ENCODE data around the gene MT1A. TPM values are rescaled to one million over a fixed set of nuclear protein-coding genes. Genes with fewer than 3 reads are reported as not detected.

The MT1A gene
- total RNA-seq, 4 donors from 2014 or later = 3.7 to 23.3 (median 11.2) TPM

- H3K4me3 ChIP-seq (ENCODE audit: low read depth, poor library complexity, severe bottlenecking) = no peak overlapping the region
- TF ChIP-seq POLR2A (IDR thresholded peaks at IDR 0.05) = no peak
- TF ChIP-seq CTCF (IDR thresholded peaks at IDR 0.05) = no peak
- WGBS, 2 donors = 42 to 49% methylated on average over 4 of the region's 4 CpGs
- DNase-seq (ENCODE audit: low spot score in 2 of 2) = no peak
- intact Hi-C loops (cut with DNase I; ENCODE audit: low total_unique reads) = loop anchor here (10.0 kb wide), 1 partner anchor 80 kb away; the partner anchor contains the start of gene MT2A
Observed at GRCh38 chr16:56684926-56685590, 46.6 kb downstream of the MT1A start.

DNA sequence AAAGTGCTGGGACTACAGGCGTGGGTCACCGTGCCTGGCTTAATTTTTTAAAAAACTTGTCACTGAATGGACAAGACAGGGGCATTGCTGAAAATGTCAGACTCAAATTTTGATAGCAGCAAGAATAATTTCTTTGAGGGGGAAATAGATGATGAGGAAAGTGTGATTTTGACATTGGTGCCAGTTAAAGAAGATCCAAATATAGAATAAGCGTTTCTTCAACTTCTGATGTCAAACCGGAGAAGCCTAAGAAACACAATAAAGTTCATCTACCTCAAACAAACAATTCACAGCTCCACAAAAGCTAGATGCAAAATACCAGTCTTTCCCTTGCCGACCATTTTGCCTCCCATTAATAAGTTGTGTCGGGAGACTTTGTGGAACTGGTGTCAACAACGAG is 48.3 kb downstream of the MT1A start:
- DNase-seq (ENCODE audit: low spot score in 2 of 2) = no peak
- H3K4me3 ChIP-seq (ENCODE audit: low read depth, poor library complexity, severe bottlenecking) = no peak overlapping the region
- WGBS, 2 donors = 96% methylated on average over 7 of the region's 7 CpGs
- intact Hi-C loops (cut with DNase I; ENCODE audit: low total_unique reads) = loop anchor here (10.0 kb wide), 1 partner anchor 82 kb away; the partner anchor contains the start of gene MT2A
- TF ChIP-seq POLR2A (IDR thresholded peaks at IDR 0.05) (no peak), CTCF (IDR thresholded peaks at IDR 0.05) (no peak)

DNA sequence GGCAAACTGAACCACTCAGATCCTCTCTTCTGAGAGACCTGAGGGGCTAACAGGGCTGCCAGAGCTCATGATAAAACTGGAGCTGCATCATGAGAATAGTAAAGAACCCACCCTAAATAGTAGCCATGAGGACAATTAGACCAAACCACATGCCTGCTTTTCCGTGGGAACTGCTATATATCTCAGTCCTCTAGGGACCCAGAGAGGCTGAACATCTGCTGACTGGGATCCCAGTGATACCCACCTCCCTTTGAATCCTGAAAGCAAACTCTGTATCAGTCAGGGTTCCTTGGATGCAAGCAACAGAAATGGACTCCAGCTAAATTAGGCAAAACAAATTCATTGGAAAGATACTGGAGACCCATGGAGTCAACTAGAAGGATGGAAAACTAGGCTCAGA is 50.3 kb downstream of the MT1A start:
- intact Hi-C loops (cut with DNase I; ENCODE audit: low total_unique reads) = loop anchor here (10.0 kb wide), 1 partner anchor 84 kb away; the partner anchor contains the start of gene MT2A
- no peak overlapping the region for H3K4me3 ChIP-seq (ENCODE audit: low read depth, poor library complexity, severe bottlenecking)
- 62 to 74% methylated on average over 1 of the region's 1 CpG for WGBS, 2 donors
- TF ChIP-seq POLR2A (IDR thresholded peaks at IDR 0.05) = no peak
- TF ChIP-seq CTCF (IDR thresholded peaks at IDR 0.05) = no peak
- DNase-seq (ENCODE audit: low spot score in 2 of 2) = no peak

- 64 to 65% methylated on average over 3 of the region's 3 CpGs for WGBS, 2 donors
- DNase-seq (ENCODE audit: low spot score in 2 of 2) = no peak
- intact Hi-C loops (cut with DNase I; ENCODE audit: low total_unique reads) = loop anchor here (10.0 kb wide), 1 partner anchor 84 kb away; the partner anchor contains the start of gene MT2A
- H3K4me3 ChIP-seq (ENCODE audit: low read depth, poor library complexity, severe bottlenecking) = no peak overlapping the region
- no peak for TF ChIP-seq CTCF (IDR thresholded peaks at IDR 0.05)
- no peak for TF ChIP-seq POLR2A (IDR thresholded peaks at IDR 0.05)
Observed at GRCh38 chr16:56689171-56689570, 50.7 kb downstream of the MT1A start.

Other genes starting within 250 kb of the MT1A start
- 100 to 1,000 TPM in 3 of 4 donors, 10 to 100 TPM in 1; 77.3 to 149 (median 124) TPM for gene AMFR, start 213.1 kb upstream of the MT1A start, total RNA-seq
- 10 to 100 TPM; 39.9 to 98.6 (median 46.1) TPM for gene NUDT21, start 187.3 kb upstream of the MT1A start, total RNA-seq
- 10 to 100 TPM; 17.0 to 42.2 (median 34.6) TPM for gene OGFOD1, start 187.1 kb upstream of the MT1A start, total RNA-seq
- 100 to 1,000 TPM in 2 of 4 donors, 10 to 100 TPM in 2; 76.6 to 106 (median 92.4) TPM for gene BBS2, start 118.6 kb upstream of the MT1A start, total RNA-seq
- 1,000 to 10,000 TPM in 1 of 4 donors, 100 to 1,000 TPM in 1, 10 to 100 TPM in 1, not detected in 1; 46.1 to 1,445 (median 937) TPM for gene MT4, start 73.6 kb upstream of the MT1A start, total RNA-seq
- 1 to 10 TPM in 1 of 4 donors, not detected in 3; 1.2 TPM for gene MT3, start 49.1 kb upstream of the MT1A start, total RNA-seq
- gene MT2A, start 30.1 kb upstream of the MT1A start, total RNA-seq = 100 to 1,000 TPM in 3 of 4 donors, 10 to 100 TPM in 1; 35.8 to 190 (median 135) TPM
- 100 to 1,000 TPM; 140 to 437 (median 224) TPM for gene MT1E, start 12.9 kb upstream of the MT1A start, total RNA-seq
- gene MT1M, start 6.0 kb upstream of the MT1A start, total RNA-seq = 10 to 100 TPM; 14.1 to 29.7 (median 17.1) TPM
- not detected for gene MT1B, start 13.2 kb downstream of the MT1A start, total RNA-seq
- 10 to 100 TPM in 2 of 4 donors, 1 to 10 TPM in 2; 2.1 to 17.2 (median 8.3) TPM for gene MT1F, start 19.3 kb downstream of the MT1A start, total RNA-seq
- 10 to 100 TPM in 2 of 4 donors, 1 to 10 TPM in 1, not detected in 1; 5.6 to 46.4 (median 37.8) TPM for gene MT1G, start 29.4 kb downstream of the MT1A start, total RNA-seq
- 1 to 10 TPM in 2 of 4 donors, not detected in 2; 1.2 to 3.9 TPM for gene MT1H, start 31.1 kb downstream of the MT1A start, total RNA-seq
- 1,000 to 10,000 TPM; 1,041 to 3,584 (median 2,610) TPM for gene MT1X, start 43.8 kb downstream of the MT1A start, total RNA-seq
- gene NUP93, start 91.5 kb downstream of the MT1A start, total RNA-seq = 10 to 100 TPM; 21.0 to 40.6 (median 31.2) TPM
- gene SLC12A3, start 226.5 kb downstream of the MT1A start, total RNA-seq = not detected